ENCODE measurements around the gene KIRREL1.

Gene KIRREL1

DNA sequence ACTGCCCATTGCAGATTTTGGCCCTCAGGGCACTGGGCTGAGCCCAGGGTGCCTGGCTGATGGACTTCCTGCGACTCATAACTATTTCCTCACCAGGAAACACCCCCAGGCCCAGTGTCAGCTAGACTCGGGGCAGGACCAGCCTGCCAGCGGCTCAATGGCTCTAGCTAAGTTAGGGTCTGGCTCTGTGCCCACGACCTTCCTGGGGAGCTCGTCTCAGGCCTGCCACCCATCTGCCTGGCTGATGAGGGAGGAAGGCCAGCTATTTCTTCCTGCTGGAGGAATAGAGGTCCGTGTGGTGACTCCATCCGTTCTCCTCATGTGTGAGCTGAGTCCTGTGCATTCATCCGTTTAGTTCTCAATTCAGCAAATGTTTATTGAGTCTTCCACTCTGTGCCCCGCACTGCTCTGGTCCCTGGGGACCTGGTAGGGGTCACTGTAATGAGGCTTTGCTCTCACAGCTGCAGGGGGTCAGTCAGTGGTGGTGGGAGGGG lies 44.5 kb downstream of the KIRREL1 start:
- H3K27me3 ChIP-seq, result peaks cover 8% of the 10 kb centered on the region
- no peak for TF ChIP-seq CTCF (IDR thresholded peaks at IDR 0.05)
- H3K4me1 ChIP-seq (ENCODE audit: control insufficient read depth in 1 of 2, insufficient read depth in 1 of 2, low read depth in 1 of 2, low read length in 1 of 2), result no peaks in the 10 kb centered on the region
- no peak overlapping the region for H3K27ac ChIP-seq
- H3K4me3 ChIP-seq (ENCODE audit: low read depth in 1 of 2, low read length in 1 of 2), result no peak overlapping the region
- no peaks in the 10 kb centered on the region for H3K36me3 ChIP-seq
- H3K9me3 ChIP-seq, result no peaks in the 10 kb centered on the region

DNA sequence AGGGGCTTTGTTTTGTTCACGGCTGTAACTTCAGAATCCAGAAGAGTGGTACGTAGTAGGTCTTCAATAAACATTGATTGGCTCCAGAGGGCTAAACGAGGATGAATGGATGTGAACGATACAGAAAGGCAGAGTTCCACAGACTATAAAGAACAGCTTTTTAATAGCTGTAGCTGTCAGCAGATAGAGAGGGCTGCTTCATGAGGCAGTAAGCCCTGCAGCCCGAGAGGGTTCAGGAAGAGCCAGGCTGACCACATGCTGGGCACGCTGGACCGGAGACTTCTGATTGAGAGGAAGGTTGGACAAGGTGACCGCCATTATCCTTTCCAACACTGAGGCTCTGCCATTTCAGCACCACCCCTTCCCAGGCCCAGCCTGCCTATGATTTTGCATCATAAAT lies 45.3 kb downstream of the KIRREL1 start:
- no peaks in the 10 kb centered on the region for H3K4me1 ChIP-seq (ENCODE audit: control insufficient read depth in 1 of 2, insufficient read depth in 1 of 2, low read depth in 1 of 2, low read length in 1 of 2)
- no peaks in the 10 kb centered on the region for H3K36me3 ChIP-seq

GRCh38 chr1:158039380-158039779 lies 45.9 kb downstream of the KIRREL1 start:
- Histone ChIP-seq H3K4me1 (ENCODE audit: control insufficient read depth in 1 of 2, insufficient read depth in 1 of 2, low read depth in 1 of 2, low read length in 1 of 2) (no peaks in the 10 kb centered on the region), H3K36me3 (no peaks in the 10 kb centered on the region), H3K27ac (no peak overlapping the region), H3K27me3 (peaks cover 8% of the 10 kb centered on the region), H3K4me3 (ENCODE audit: low read depth in 1 of 2, low read length in 1 of 2) (no peak overlapping the region), H3K9me3 (no peaks in the 10 kb centered on the region)
- TF ChIP-seq CTCF (IDR thresholded peaks at IDR 0.05), result no peak

More for the DNA sequence above, 45.3 kb downstream of the KIRREL1 start:
- H3K9me3 ChIP-seq, result no peaks in the 10 kb centered on the region
- no peak overlapping the region for H3K27ac ChIP-seq
- H3K4me3 ChIP-seq (ENCODE audit: low read depth in 1 of 2, low read length in 1 of 2), result no peak overlapping the region
- TF ChIP-seq CTCF (IDR thresholded peaks at IDR 0.05), result no peak
- H3K27me3 ChIP-seq, result peaks cover 8% of the 10 kb centered on the region

DNA sequence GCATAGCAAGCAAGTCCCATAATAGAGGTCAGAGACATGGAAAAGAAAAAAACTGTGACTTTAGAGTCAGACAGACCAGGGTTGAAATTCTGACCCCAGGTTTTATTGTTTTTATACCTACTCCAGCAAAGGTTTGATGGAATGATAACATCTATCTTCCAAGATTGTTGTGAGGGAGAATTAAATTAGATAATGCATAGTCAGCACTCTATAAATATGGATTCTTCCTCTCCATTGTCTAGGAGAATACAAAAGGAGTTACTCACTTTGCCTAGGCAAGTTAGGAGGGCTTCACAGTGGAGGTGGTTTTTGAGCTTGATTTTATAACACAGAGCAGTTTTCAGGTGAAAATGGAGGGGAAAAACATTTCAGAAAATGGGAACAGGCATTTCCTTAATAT lies 46.9 kb downstream of the KIRREL1 start:
- no peak overlapping the region for H3K27ac ChIP-seq
- no peaks in the 10 kb centered on the region for H3K9me3 ChIP-seq
- H3K4me3 ChIP-seq (ENCODE audit: low read depth in 1 of 2, low read length in 1 of 2), result no peak overlapping the region
- no peaks in the 10 kb centered on the region for H3K36me3 ChIP-seq
- no peak for TF ChIP-seq CTCF (IDR thresholded peaks at IDR 0.05)
- peaks cover 8% of the 10 kb centered on the region for H3K27me3 ChIP-seq
- no peaks in the 10 kb centered on the region for H3K4me1 ChIP-seq (ENCODE audit: control insufficient read depth in 1 of 2, insufficient read depth in 1 of 2, low read depth in 1 of 2, low read length in 1 of 2)

- Histone ChIP-seq H3K9me3 (no peaks in the 10 kb centered on the region), H3K36me3 (no peaks in the 10 kb centered on the region), H3K4me1 (ENCODE audit: control insufficient read depth in 1 of 2, insufficient read depth in 1 of 2, low read depth in 1 of 2, low read length in 1 of 2) (no peaks in the 10 kb centered on the region), H3K27me3 (no peaks in the 10 kb centered on the region), H3K4me3 (ENCODE audit: low read depth in 1 of 2, low read length in 1 of 2) (no peak overlapping the region), H3K27ac (no peak overlapping the region)
- TF ChIP-seq CTCF (IDR thresholded peaks at IDR 0.05), result no peak
Measured at GRCh38 chr1:158043232-158043631, 49.8 kb downstream of the KIRREL1 start.

- Histone ChIP-seq H3K4me3 (ENCODE audit: low read depth in 1 of 2, low read length in 1 of 2) (no peak overlapping the region), H3K4me1 (ENCODE audit: control insufficient read depth in 1 of 2, insufficient read depth in 1 of 2, low read depth in 1 of 2, low read length in 1 of 2) (no peaks in the 10 kb centered on the region), H3K9me3 (no peaks in the 10 kb centered on the region), H3K27me3 (no peaks in the 10 kb centered on the region), H3K36me3 (no peaks in the 10 kb centered on the region), H3K27ac (no peak overlapping the region)
- TF ChIP-seq CTCF (IDR thresholded peaks at IDR 0.05), result no peak
Measured at GRCh38 chr1:158045639-158046038, 52.2 kb downstream of the KIRREL1 start.

All from neutrophil (primary cell).